ENCODE measurements around the gene TPI1. TPM values are rescaled to one million over a fixed set of nuclear protein-coding genes. Genes with fewer than 3 reads are reported as not detected.

The TPI1 gene
- total RNA-seq, 2 donors from 2014 or later: 805 to 1,294 TPM

DNA sequence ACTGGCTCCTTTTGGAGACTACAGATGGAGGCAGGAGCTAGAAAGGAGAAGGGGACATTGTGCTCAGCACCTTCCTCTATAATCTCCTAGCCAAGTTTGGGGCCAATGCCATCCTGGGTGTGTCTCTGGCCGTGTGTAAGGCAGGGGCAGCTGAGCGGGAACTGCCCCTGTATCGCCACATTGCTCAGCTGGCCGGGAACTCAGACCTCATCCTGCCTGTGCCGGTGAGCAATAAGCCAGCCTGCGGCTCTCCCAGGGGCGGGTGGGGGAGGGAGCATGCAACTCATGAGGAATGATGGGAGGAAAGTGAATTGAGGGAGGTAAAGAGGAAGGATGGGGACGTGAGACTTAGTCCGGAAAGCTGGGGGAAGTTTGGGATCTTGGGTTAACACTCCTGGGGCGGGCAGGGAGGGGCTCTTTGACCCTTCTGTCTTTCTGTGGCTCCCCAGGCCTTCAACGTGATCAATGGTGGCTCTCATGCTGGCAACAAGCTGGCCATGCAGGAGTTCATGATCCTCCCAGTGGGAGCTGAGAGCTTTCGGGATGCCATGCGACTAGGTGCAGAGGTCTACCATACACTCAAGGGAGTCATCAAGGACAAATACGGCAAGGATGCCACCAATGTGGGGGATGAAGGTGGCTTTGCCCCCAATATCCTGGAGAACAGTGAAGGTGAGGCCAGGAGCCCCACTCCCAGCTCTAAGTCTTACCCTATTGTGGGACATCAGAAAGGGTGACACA, 50.3 kb downstream of the TPI1 start:
- no peaks in the 10 kb centered on the region for H3K4me1 ChIP-seq (ENCODE audit: control insufficient read depth, insufficient read depth, low read length)
- H3K4me3 Mint-ChIP-seq: no peak overlapping the region
- peaks cover 38% of the 10 kb centered on the region for H3K36me3 Mint-ChIP-seq (ENCODE audit: low read depth)
- no peak overlapping the region for H3K9ac ChIP-seq (ENCODE audit: extremely low read depth, low read length, poor library complexity, severe bottlenecking)
- H3K27me3 Mint-ChIP-seq (ENCODE audit: insufficient read depth): peaks cover 34% of the 10 kb centered on the region
- H3K9me3 Mint-ChIP-seq: no peaks in the 10 kb centered on the region
- H3K4me3 ChIP-seq (ENCODE audit: low read length): no peak overlapping the region
- H3K9me3 ChIP-seq (ENCODE audit: control insufficient read depth, low read length): no peaks in the 10 kb centered on the region
- H3K27ac Mint-ChIP-seq: no peak overlapping the region
- H3K36me3 ChIP-seq (ENCODE audit: control insufficient read depth, insufficient read depth, low read length): peaks cover 6% of the 10 kb centered on the region
- H3K27ac ChIP-seq (ENCODE audit: low read depth, low read length): no peak overlapping the region
- peaks cover 41% of the 10 kb centered on the region for H3K4me1 Mint-ChIP-seq
- H3K27me3 ChIP-seq (ENCODE audit: control insufficient read depth, insufficient read depth, low read length, poor library complexity, severe bottlenecking): peaks cover 12% of the 10 kb centered on the region
- TF ChIP-seq, protein P1, sequence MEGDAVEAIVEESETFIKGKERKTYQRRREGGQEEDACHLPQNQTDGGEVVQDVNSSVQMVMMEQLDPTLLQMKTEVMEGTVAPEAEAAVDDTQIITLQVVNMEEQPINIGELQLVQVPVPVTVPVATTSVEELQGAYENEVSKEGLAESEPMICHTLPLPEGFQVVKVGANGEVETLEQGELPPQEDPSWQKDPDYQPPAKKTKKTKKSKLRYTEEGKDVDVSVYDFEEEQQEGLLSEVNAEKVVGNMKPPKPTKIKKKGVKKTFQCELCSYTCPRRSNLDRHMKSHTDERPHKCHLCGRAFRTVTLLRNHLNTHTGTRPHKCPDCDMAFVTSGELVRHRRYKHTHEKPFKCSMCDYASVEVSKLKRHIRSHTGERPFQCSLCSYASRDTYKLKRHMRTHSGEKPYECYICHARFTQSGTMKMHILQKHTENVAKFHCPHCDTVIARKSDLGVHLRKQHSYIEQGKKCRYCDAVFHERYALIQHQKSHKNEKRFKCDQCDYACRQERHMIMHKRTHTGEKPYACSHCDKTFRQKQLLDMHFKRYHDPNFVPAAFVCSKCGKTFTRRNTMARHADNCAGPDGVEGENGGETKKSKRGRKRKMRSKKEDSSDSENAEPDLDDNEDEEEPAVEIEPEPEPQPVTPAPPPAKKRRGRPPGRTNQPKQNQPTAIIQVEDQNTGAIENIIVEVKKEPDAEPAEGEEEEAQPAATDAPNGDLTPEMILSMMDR (conservative IDR thresholded peaks at IDR 0.05): no peak
- peak; percentile 66 for DNase-seq
- WGBS, 2 experiments (ENCODE audit: insufficient coverage in 1 of 2, insufficient read length in 1 of 2): 90 to 91% methylated on average over 10 to 14 of the region's 14 CpGs

DNA sequence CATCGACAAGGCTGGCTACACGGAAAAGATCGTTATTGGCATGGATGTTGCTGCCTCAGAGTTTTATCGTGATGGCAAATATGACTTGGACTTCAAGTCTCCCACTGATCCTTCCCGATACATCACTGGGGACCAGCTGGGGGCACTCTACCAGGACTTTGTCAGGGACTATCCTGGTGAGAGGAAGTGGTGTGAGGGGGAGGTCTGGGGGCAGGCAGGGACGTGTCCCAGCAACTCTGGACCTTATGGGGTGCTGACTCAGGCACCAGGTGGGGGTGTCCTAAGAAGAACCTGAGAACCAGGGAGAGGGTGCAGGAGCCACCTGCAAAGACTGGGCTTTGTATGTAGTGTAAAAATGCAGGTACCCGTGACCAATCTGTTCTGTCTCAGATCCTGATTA, 52.3 kb downstream of the TPI1 start:
- Mint-ChIP-seq H3K9me3 (no peaks in the 10 kb centered on the region), H3K27me3 (ENCODE audit: insufficient read depth) (peaks cover 17% of the 10 kb centered on the region), H3K36me3 (ENCODE audit: low read depth) (peaks cover 38% of the 10 kb centered on the region), H3K4me1 (peaks cover 35% of the 10 kb centered on the region), H3K4me3 (no peak overlapping the region), H3K27ac (peak overlapping the region; percentile 9)
- H3K9ac ChIP-seq (ENCODE audit: extremely low read depth, low read length, poor library complexity, severe bottlenecking): no peak overlapping the region
- H3K27ac ChIP-seq (ENCODE audit: low read depth, low read length): no peak overlapping the region
- peaks cover 6% of the 10 kb centered on the region for H3K36me3 ChIP-seq (ENCODE audit: control insufficient read depth, insufficient read depth, low read length)
- peaks cover 8% of the 10 kb centered on the region for H3K27me3 ChIP-seq (ENCODE audit: control insufficient read depth, insufficient read depth, low read length, poor library complexity, severe bottlenecking)
- WGBS, 2 experiments (ENCODE audit: insufficient coverage in 1 of 2, insufficient read length in 1 of 2): 60 to 88% methylated on average over 3 to 7 of the region's 7 CpGs
- no peak overlapping the region for H3K4me3 ChIP-seq (ENCODE audit: low read length)
- H3K9me3 ChIP-seq (ENCODE audit: control insufficient read depth, low read length): no peaks in the 10 kb centered on the region
- TF ChIP-seq, protein P1 (conservative IDR thresholded peaks at IDR 0.05): peak; percentile 47
- no peaks in the 10 kb centered on the region for H3K4me1 ChIP-seq (ENCODE audit: control insufficient read depth, insufficient read depth, low read length)
- DNase-seq: peak; percentile 61

Other genes starting within 250 kb of the TPI1 start
- under 1 TPM; 0.24 to 0.73 TPM for gene LPAR5, start 231.6 kb upstream of the TPI1 start, total RNA-seq
- gene ACRBP, start 220.1 kb upstream of the TPI1 start, total RNA-seq: 1 to 10 TPM; 1.9 to 3.9 TPM
- 10 to 100 TPM; 30.5 to 60.3 TPM for gene ING4, start 204.4 kb upstream of the TPI1 start, total RNA-seq
- gene ZNF384, start 178.2 kb upstream of the TPI1 start, total RNA-seq: 100 to 1,000 TPM in 1 of 2 donors, 10 to 100 TPM in 1; 74.4 to 146 TPM
- gene PIANP, start 166.7 kb upstream of the TPI1 start, total RNA-seq: 1 to 10 TPM; 2.6 to 7.1 TPM
- gene COPS7A, start 143.5 kb upstream of the TPI1 start, total RNA-seq: 10 to 100 TPM; 43.3 to 69.2 TPM
- 100 to 1,000 TPM; 219 to 393 TPM for gene MLF2, start 114.4 kb upstream of the TPI1 start, total RNA-seq
- 100 to 1,000 TPM; 637 to 888 TPM for gene PTMS, start 101.2 kb upstream of the TPI1 start, total RNA-seq
- gene LAG3, start 95.0 kb upstream of the TPI1 start, total RNA-seq: 1 to 10 TPM; 1.9 to 7.3 TPM
- 1 to 10 TPM in 1 of 2 donors, under 1 TPM in 1; 0.77 to 1.3 TPM for gene CD4, start 78.0 kb upstream of the TPI1 start, total RNA-seq
- gene GPR162, start 45.7 kb upstream of the TPI1 start, total RNA-seq: 10 to 100 TPM; 14.7 to 15.0 TPM
- gene P3H3, start 39.1 kb upstream of the TPI1 start, total RNA-seq: 10 to 100 TPM; 58.4 to 63.1 TPM
- gene GNB3, start 26.6 kb upstream of the TPI1 start, total RNA-seq: 10 to 100 TPM; 10.0 to 17.1 TPM
- 10 to 100 TPM; 53.1 to 63.9 TPM for gene CDCA3, start 16.2 kb upstream of the TPI1 start, total RNA-seq
- 100 to 1,000 TPM; 120 to 257 TPM for gene USP5, start 15.4 kb upstream of the TPI1 start, total RNA-seq
- 10 to 100 TPM; 34.6 to 36.5 TPM for gene SPSB2, start 5.8 kb downstream of the TPI1 start, total RNA-seq
- 10 to 100 TPM in 1 of 2 donors, 1 to 10 TPM in 1; 7.8 to 11.5 TPM for gene LRRC23, start 37.3 kb downstream of the TPI1 start, total RNA-seq
- 100 to 1,000 TPM; 104 to 139 TPM for gene ENO2, start 47.0 kb downstream of the TPI1 start, total RNA-seq
- 100 to 1,000 TPM; 111 to 244 TPM for gene ATN1, start 60.4 kb downstream of the TPI1 start, total RNA-seq
- gene RNU7-1, start 76.3 kb downstream of the TPI1 start, total RNA-seq: not detected
- gene C12orf57, start 76.5 kb downstream of the TPI1 start, total RNA-seq: 100 to 1,000 TPM; 141 to 257 TPM
- 10 to 100 TPM; 35.7 to 68.0 TPM for gene PTPN6, start 83.8 kb downstream of the TPI1 start, total RNA-seq
- gene PHB2, start 103.1 kb downstream of the TPI1 start, total RNA-seq: 100 to 1,000 TPM; 260 to 512 TPM
- gene EMG1, start 103.4 kb downstream of the TPI1 start, total RNA-seq: 100 to 1,000 TPM in 1 of 2 donors, 10 to 100 TPM in 1; 61.1 to 115 TPM
- gene LPCAT3, start 150.9 kb downstream of the TPI1 start, total RNA-seq: 10 to 100 TPM; 33.6 to 86.7 TPM
- 10 to 100 TPM; 13.4 to 14.3 TPM for gene C1S, start 193.2 kb downstream of the TPI1 start, total RNA-seq
- 1 to 10 TPM; 3.9 TPM for gene C1R, start 224.9 kb downstream of the TPI1 start, total RNA-seq
- gene C1RL, start 241.7 kb downstream of the TPI1 start, total RNA-seq: 10 to 100 TPM; 32.5 to 46.4 TPM